ENCODE data around the gene ST3GAL2. TPM values are rescaled to one million over a fixed set of nuclear protein-coding genes. Genes with fewer than 3 reads are reported as not detected.

Gene ST3GAL2
- total and polyA plus RNA-seq, 2 of the 4 experiments (the other 2 are of a cell fraction): 17.4 to 17.7 TPM

DNA sequence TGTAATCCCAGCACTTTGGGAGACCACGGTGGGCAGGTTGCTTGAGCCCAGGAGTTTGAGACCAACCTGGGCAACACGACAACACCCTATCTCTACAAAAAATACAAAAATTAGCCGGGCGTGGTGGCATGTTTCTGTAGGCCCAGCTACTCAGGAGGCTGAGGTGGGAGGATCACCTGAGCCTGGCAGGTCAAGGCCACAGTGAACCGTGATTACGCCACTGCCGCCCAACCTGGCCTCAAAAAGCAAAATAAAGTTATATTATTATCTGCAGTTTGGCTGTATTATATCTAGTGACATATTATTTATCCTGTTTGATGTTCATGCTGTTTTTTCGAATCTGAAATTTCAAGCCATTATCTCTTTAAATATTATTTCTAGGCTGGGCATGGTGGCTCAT, 26.5 kb downstream of the ST3GAL2 start:
- peaks cover 26 to 70% of the 10 kb centered on the region in 2 experiments for H3K79me1 ChIP-seq (ENCODE audit: low read depth in 1 of 2, low read length in 2 of 2)
- POLR2A ChIA-PET (ENCODE audit: unreplicated experiment): no interaction called here

More for the DNA sequence above, 26.5 kb downstream of the ST3GAL2 start:
- Histone ChIP-seq H4K5ac (ENCODE audit: low read depth, low read length) (no peak overlapping the region), H3K56ac (ENCODE audit: extremely low read depth, insufficient read depth, low read length) (no peak overlapping the region), H3K27ac (ENCODE audit: insufficient read depth, low read length) (no peak overlapping the region), H2AK9ac (replicated peaks; ENCODE audit: low read depth, low read length, poor library complexity) (no peak overlapping the region), H4K20me1 (ENCODE audit: insufficient read depth, low read length) (peaks cover 17% of the 10 kb centered on the region), H2BK5ac (ENCODE audit: low read depth, low read length, poor library complexity, severe bottlenecking) (no peak overlapping the region), H3K4me2 (ENCODE audit: low read depth, low read length) (no peak overlapping the region), H3K23ac (ENCODE audit: low read depth, low read length) (no peak overlapping the region), H3K4ac (ENCODE audit: low read depth, low read length) (no peak overlapping the region), H3K27me3 (ENCODE audit: control insufficient read depth, insufficient read depth, low read length) (no peaks in the 10 kb centered on the region), H3K36me3 (ENCODE audit: control insufficient read depth, insufficient read depth, low read length) (peaks cover 7% of the 10 kb centered on the region), H4K91ac (ENCODE audit: insufficient read depth, low read depth, low read length) (no peak overlapping the region), H2BK20ac (ENCODE audit: low read depth, low read length) (no peak overlapping the region), H3K4me1 (ENCODE audit: control insufficient read depth, insufficient read depth, low read length) (no peaks in the 10 kb centered on the region; the same call in 1 of the 2 replicates), H4K8ac (ENCODE audit: low read depth in 2 of 2, low read length in 2 of 2) (no peak overlapping the region), H2AK5ac (ENCODE audit: low read depth, low read length) (no peak overlapping the region), H3K4me3 (ENCODE audit: insufficient read depth, low read depth, low read length) (no peak overlapping the region), H3K18ac (ENCODE audit: low read depth, low read length) (no peak overlapping the region), H2AFZ (replicated peaks; ENCODE audit: low read length, poor library complexity) (no peak overlapping the region), H3K9ac (ENCODE audit: low read depth, low read length) (no peak overlapping the region), H3K9me3 (ENCODE audit: control insufficient read depth, insufficient read depth, low read length) (no peaks in the 10 kb centered on the region), H2BK15ac (ENCODE audit: low read depth, low read length) (no peak overlapping the region), H3K14ac (replicated peaks; ENCODE audit: low read depth, low read length) (no peak overlapping the region), H2BK120ac (ENCODE audit: low read depth, low read length) (no peak overlapping the region), H3K9me1 (ENCODE audit: insufficient read depth, low read length) (peaks cover 16% of the 10 kb centered on the region; the same call in 1 of the 2 replicates)
- dilution Hi-C loops (cut with HindIII; ENCODE audit: low sequenced_read_pairs, unreplicated experiment) (no loop called here), in situ Hi-C loops (cut with MboI; ENCODE audit: low sequenced_read_pairs) (no loop called here), intact Hi-C loops (cut with micrococcal nuclease) (no loop called here)
- TF ChIP-seq RFX5 (IDR thresholded peaks at IDR 0.05; ENCODE audit: low read depth, low read length) (no peak), MAFK (IDR thresholded peaks at IDR 0.05; ENCODE audit: low read depth, low read length) (no peak), SMC3 (IDR thresholded peaks at IDR 0.05; ENCODE audit: low read depth, low read length) (no peak)
- CTCF ChIA-PET: no interaction called here
- no TSS peak for BruUV-seq (replicated peaks)
- WGBS, 2 experiments (ENCODE audit: extremely low coverage in 2 of 2, insufficient read length in 1 of 2): no CpG with 5 or more reads among the region's 8 CpGs
- DNase-seq (no peak), ATAC-seq (ENCODE audit: low read depth) (no peak)

Data from IMR-90 (cell line).